Fibroblast of lung (primary cell): ENCODE results near the gene P2RX1. TPM values are rescaled to one million over a fixed set of nuclear protein-coding genes. Genes with fewer than 3 reads are reported as not detected.

Experiments used
- DNase-seq, 2 donors: peaks; one replicate each; pipeline versions ENCODE4 v3.0.0 to v3.0.0-alpha.2; 2010; ENCODE audit warnings: low read depth in 2 of 2
- H2AFZ ChIP-seq: 2 replicates; pipeline ENCODE4 v1.5.1; 2012; ENCODE audit warnings: low read length, control low read depth, inconsistent platforms
- H3K27ac ChIP-seq: 2 replicates; pipeline ENCODE4 v1.5.1; 2011; ENCODE audit warnings: low read length, control low read depth; ENCODE audit not compliant: insufficient read depth
- H3K27me3 ChIP-seq: 2 replicates; pipeline ENCODE4 v1.5.1; 2011; ENCODE audit warnings: mild to moderate bottlenecking, low read length; ENCODE audit not compliant: control insufficient read depth, insufficient read depth
- H3K36me3 ChIP-seq: 2 replicates; pipeline ENCODE4 v1.5.1; 2011; ENCODE audit warnings: low read length; ENCODE audit not compliant: control insufficient read depth, insufficient read depth
- H3K4me1 ChIP-seq: 2 replicates; pipeline ENCODE4 v1.5.1; 2011; ENCODE audit warnings: low read length; ENCODE audit not compliant: control insufficient read depth, insufficient read depth; ENCODE audit errors: extremely low read depth
- H3K4me2 ChIP-seq: 2 replicates; pipeline ENCODE4 v1.5.1; 2011; ENCODE audit warnings: low read length, control low read depth; ENCODE audit not compliant: insufficient read depth; ENCODE audit errors: extremely low read depth
- H3K4me3 ChIP-seq, 4 experiments: fragments of 200-600 bp in 1 of 4; sonication (generic) in 1 of 4; replicated peaks in 1 of 4; 2 replicates each; pipeline ENCODE4 v1.5.1; 2011 to 2016; ENCODE audit warnings: low read length in 4 of 4, low read depth in 3 of 4, mild to moderate bottlenecking in 3 of 4, control low read depth in 2 of 4, inconsistent platforms in 1 of 4, mixed read lengths in 1 of 4; ENCODE audit not compliant: insufficient read depth in 1 of 4; ENCODE audit errors: control extremely low read depth in 1 of 4
- H3K79me2 ChIP-seq: 2 replicates; pipeline ENCODE4 v1.5.1; 2012; ENCODE audit warnings: mild to moderate bottlenecking, low read length, inconsistent platforms; ENCODE audit not compliant: control insufficient read depth, insufficient read depth
- H3K9ac ChIP-seq: 2 replicates; pipeline ENCODE4 v1.5.1; 2011; ENCODE audit warnings: mild to moderate bottlenecking, low read length, control low read depth; ENCODE audit not compliant: insufficient read depth
- H3K9me3 ChIP-seq: 2 replicates; pipeline ENCODE4 v1.5.1; 2012; ENCODE audit warnings: low read depth, low read length; ENCODE audit not compliant: control insufficient read depth, insufficient read depth
- H4K20me1 ChIP-seq: 2 replicates; pipeline ENCODE4 v1.5.1; 2011; ENCODE audit warnings: low read length; ENCODE audit not compliant: control insufficient read depth, insufficient read depth; ENCODE audit errors: extremely low read depth
- EZH2 ChIP-seq: IDR thresholded peaks from 2 replicates; pipeline ENCODE4 v1.5.1; 2012; ENCODE audit warnings: low read length, control low read depth, mild to moderate bottlenecking; ENCODE audit errors: missing control alignments
- polyA plus RNA-seq, 2 donors: library from polyadenylated mRNA; depleted of rRNA in 1 of 2; stranded (reverse) in 1 of 2; unstranded in 1 of 2; fragments of >200 nt; gene quantifications; 2 replicates each; pipeline ENCODE4 v1.2.1, GENCODE V29; 2011 to 2012; ENCODE audit warnings: missing spikeins in 1 of 2
- total RNA-seq: library from RNA; depleted of rRNA; stranded (reverse); fragments of >200 nt; gene quantifications from 2 replicates; pipeline ENCODE4 v1.2.1, GENCODE V29; 2014
- TF ChIP-seq, protein P1 (sequence below), 2 donors: IDR thresholded peaks in 1 of 2; conservative IDR thresholded peaks in 1 of 2; 1 replicate in 1 of 2; 2 replicates in 1 of 2; pipeline ENCODE4 v1.5.1; 2011 to 2012; ENCODE audit warnings: low read length in 2 of 2, control low read depth in 1 of 2, inconsistent platforms in 1 of 2, low read depth in 1 of 2, mild to moderate bottlenecking in 1 of 2

Gene P2RX1
- total and polyA plus RNA-seq, 2 donors (not counting 1 experiment from before 2014, with no cell fraction given) = under 0.01 TPM; not detected in 1

- no peak for DNase-seq
- H4K20me1 ChIP-seq = no peaks in the 10 kb centered on the region
- H3K9ac ChIP-seq = no peak overlapping the region
- no peaks in the 10 kb centered on the region for H3K27me3 ChIP-seq
- no peak overlapping the region for H3K4me2 ChIP-seq
- TF ChIP-seq, protein P1, sequence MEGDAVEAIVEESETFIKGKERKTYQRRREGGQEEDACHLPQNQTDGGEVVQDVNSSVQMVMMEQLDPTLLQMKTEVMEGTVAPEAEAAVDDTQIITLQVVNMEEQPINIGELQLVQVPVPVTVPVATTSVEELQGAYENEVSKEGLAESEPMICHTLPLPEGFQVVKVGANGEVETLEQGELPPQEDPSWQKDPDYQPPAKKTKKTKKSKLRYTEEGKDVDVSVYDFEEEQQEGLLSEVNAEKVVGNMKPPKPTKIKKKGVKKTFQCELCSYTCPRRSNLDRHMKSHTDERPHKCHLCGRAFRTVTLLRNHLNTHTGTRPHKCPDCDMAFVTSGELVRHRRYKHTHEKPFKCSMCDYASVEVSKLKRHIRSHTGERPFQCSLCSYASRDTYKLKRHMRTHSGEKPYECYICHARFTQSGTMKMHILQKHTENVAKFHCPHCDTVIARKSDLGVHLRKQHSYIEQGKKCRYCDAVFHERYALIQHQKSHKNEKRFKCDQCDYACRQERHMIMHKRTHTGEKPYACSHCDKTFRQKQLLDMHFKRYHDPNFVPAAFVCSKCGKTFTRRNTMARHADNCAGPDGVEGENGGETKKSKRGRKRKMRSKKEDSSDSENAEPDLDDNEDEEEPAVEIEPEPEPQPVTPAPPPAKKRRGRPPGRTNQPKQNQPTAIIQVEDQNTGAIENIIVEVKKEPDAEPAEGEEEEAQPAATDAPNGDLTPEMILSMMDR (conservative IDR thresholded peaks at IDR 0.05 in 1 of 2, IDR thresholded peaks at IDR 0.05 in 1 of 2; ENCODE audit: low read depth in 1 of 2, low read length in 2 of 2) = no peak
- no peak for TF ChIP-seq EZH2
- H2AFZ ChIP-seq = no peak overlapping the region
- no peaks in the 10 kb centered on the region for H3K36me3 ChIP-seq
- no peaks in the 10 kb centered on the region for H3K79me2 ChIP-seq
- H3K27ac ChIP-seq = no peak overlapping the region
- no peaks in the 10 kb centered on the region for H3K4me1 ChIP-seq
- no peak overlapping the region for H3K4me3 ChIP-seq
- H3K9me3 ChIP-seq = no peaks in the 10 kb centered on the region
Measured at GRCh38 chr17:3879591-3880417, 36.5 kb downstream of the P2RX1 start.

DNA sequence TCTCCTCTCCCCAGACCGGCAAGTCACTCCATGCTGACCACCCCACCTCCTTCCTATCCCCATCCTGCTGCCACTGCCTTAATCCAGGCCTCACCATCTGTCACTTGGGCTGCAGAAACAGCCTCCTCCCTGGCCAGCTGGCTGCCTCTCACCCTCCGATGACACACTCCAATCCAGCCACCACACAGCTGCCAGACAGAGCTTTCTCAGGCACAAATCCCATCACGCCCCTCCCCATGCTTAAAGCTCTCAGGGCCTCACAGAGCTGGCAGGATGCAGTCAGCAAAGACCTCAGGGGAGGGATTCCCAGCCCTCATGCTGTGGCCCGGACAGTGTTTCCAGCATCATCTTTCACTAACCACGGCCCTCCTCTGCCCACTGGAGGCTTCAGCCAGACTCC is 37.1 kb downstream of the P2RX1 start:
- Histone ChIP-seq H3K4me3 (no peak overlapping the region), H4K20me1 (no peaks in the 10 kb centered on the region), H3K27ac (no peak overlapping the region), H3K79me2 (no peaks in the 10 kb centered on the region), H3K36me3 (no peaks in the 10 kb centered on the region), H2AFZ (no peak overlapping the region), H3K4me1 (no peaks in the 10 kb centered on the region), H3K4me2 (no peak overlapping the region), H3K9ac (no peak overlapping the region), H3K9me3 (no peaks in the 10 kb centered on the region), H3K27me3 (no peaks in the 10 kb centered on the region)
- no peak for TF ChIP-seq EZH2
- TF ChIP-seq, protein P1 (conservative IDR thresholded peaks at IDR 0.05 in 1 of 2, IDR thresholded peaks at IDR 0.05 in 1 of 2; ENCODE audit: low read depth in 1 of 2, low read length in 2 of 2) = no peak
- peak; percentile 73 to 74 for DNase-seq

GRCh38 chr17:3877220-3877619 is 39.0 kb downstream of the P2RX1 start:
- TF ChIP-seq EZH2 = no peak
- TF ChIP-seq, protein P1 (conservative IDR thresholded peaks at IDR 0.05 in 1 of 2, IDR thresholded peaks at IDR 0.05 in 1 of 2; ENCODE audit: low read depth in 1 of 2, low read length in 2 of 2) = no peak
- Histone ChIP-seq H3K9ac (no peak overlapping the region), H3K36me3 (no peaks in the 10 kb centered on the region), H3K27me3 (no peaks in the 10 kb centered on the region), H3K79me2 (no peaks in the 10 kb centered on the region), H4K20me1 (no peaks in the 10 kb centered on the region), H3K9me3 (no peaks in the 10 kb centered on the region), H3K4me2 (no peak overlapping the region), H3K4me3 (no peak overlapping the region), H3K27ac (no peak overlapping the region), H3K4me1 (no peaks in the 10 kb centered on the region), H2AFZ (no peak overlapping the region)
- DNase-seq = no peak
